Endodermal cell (in vitro differentiated cells): ENCODE results near the gene LRMDA. TPM values are rescaled to one million over a fixed set of nuclear protein-coding genes. Genes with fewer than 3 reads are reported as not detected.

Experiments used
- DNase-seq: peaks from one replicate; pipeline ENCODE4 v3.0.0-alpha.2; 2017
- H3K27ac ChIP-seq: 2 replicates; pipeline ENCODE4 v1.5.1; 2013; ENCODE audit warnings: mild to moderate bottlenecking, low read depth, low read length, moderate library complexity
- H3K27me3 ChIP-seq: 2 replicates; pipeline ENCODE4 v1.6.1; 2013; ENCODE audit warnings: mild to moderate bottlenecking, low read length, moderate library complexity; ENCODE audit not compliant: insufficient read depth, control insufficient read depth, poor library complexity, severe bottlenecking
- H3K36me3 ChIP-seq: 2 replicates; pipeline ENCODE4 v1.7.0; 2013; ENCODE audit warnings: mild to moderate bottlenecking, low read length, moderate library complexity; ENCODE audit not compliant: control insufficient read depth, insufficient read depth
- H3K4me1 ChIP-seq: one replicate; pipeline ENCODE4 v1.7.0; 2013; ENCODE audit warnings: low read length; ENCODE audit not compliant: control insufficient read depth, insufficient read depth
- H3K4me3 ChIP-seq: 2 replicates; pipeline ENCODE4 v1.5.1; 2013; ENCODE audit warnings: mild to moderate bottlenecking, low read length, moderate library complexity
- H3K9ac ChIP-seq: 2 replicates; pipeline ENCODE4 v1.6.1; 2013; ENCODE audit warnings: mild to moderate bottlenecking, low read length, moderate library complexity; ENCODE audit not compliant: poor library complexity, severe bottlenecking; ENCODE audit errors: extremely low read depth
- H3K9me3 ChIP-seq: 2 replicates; pipeline ENCODE4 v1.6.1; 2013; ENCODE audit warnings: mild to moderate bottlenecking, low read length, moderate library complexity; ENCODE audit not compliant: control insufficient read depth
- H3K27ac Mint-ChIP-seq: 2 replicates; pipeline ENCODE4 v1.8.0; 2020; ENCODE audit warnings: mixed read lengths
- H3K27me3 Mint-ChIP-seq: 2 replicates; pipeline ENCODE4 v1.8.0; 2021; ENCODE audit warnings: mild to moderate bottlenecking, mixed read lengths; ENCODE audit not compliant: insufficient read depth
- H3K36me3 Mint-ChIP-seq: 2 replicates; pipeline ENCODE4 v1.8.0; 2020; ENCODE audit warnings: low read depth, mixed read lengths
- H3K4me1 Mint-ChIP-seq: 2 replicates; pipeline ENCODE4 v1.8.0; 2020; ENCODE audit warnings: mixed read lengths
- H3K4me3 Mint-ChIP-seq: 2 replicates; pipeline ENCODE4 v1.8.0; 2020; ENCODE audit warnings: mild to moderate bottlenecking, moderate library complexity, mixed read lengths
- H3K9me3 Mint-ChIP-seq: 2 replicates; pipeline ENCODE4 v1.8.0; 2020; ENCODE audit warnings: mild to moderate bottlenecking, mixed read lengths
- WGBS, 2 experiments: methylation state at CpG; one replicate each; pipeline versions ENCODE4 v1.1.5 to v1.1.7; 2013; ENCODE audit warnings: missing lambda C conversion rate in 2 of 2, mixed read lengths in 1 of 2; ENCODE audit not compliant: insufficient coverage in 1 of 2, insufficient read length in 1 of 2; 5-methylcytosine and 5-hydroxymethylcytosine counted together
- total RNA-seq, 2 donors: library from RNA; stranded (reverse); fragmentation: NEBNext Ultra II Directional in 1 of 2; extraction: Animal tissue kit (Norgen Biotek cat#: 25700) in 1 of 2; gene quantifications; 2 replicates in 1 of 2; 3 replicates in 1 of 2; pipeline ENCODE4 v1.2.1, GENCODE V29; 2021
- TF ChIP-seq, protein P1 (sequence below): fragments of 200-600 bp; sonication (generic); conservative IDR thresholded peaks from 2 replicates; pipeline ENCODE4 v1.5.0; 2021; ENCODE audit warnings: antibody characterized with exemption, mild to moderate bottlenecking

The LRMDA gene
- total RNA-seq, 2 donors from 2014 or later = 1.7 to 5.1 TPM

DNA sequence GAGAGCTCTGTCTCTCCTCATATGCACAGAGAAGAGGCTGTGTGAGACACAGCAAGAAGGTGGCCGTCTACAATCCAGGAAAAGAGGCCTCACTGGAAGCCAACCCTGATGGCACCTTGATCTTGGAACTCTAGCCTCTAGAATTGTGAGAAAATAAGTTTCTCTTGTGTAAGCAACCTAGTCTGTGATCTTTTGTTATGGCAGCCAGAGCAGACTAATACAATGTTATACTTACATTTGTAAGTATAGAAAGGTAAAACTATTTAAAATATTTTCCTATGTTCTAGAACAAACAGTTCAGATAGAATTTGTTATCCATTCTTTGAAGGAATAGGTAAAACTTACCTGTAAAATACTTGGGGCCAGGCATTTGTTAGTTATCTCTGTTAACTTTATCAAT is 53.3 kb downstream of the LRMDA start:
- no peaks in the 10 kb centered on the region for H3K9me3 Mint-ChIP-seq
- WGBS, 2 experiments = 86% methylated on average over 1 of the region's 1 CpG
- H3K27ac Mint-ChIP-seq = no peak overlapping the region
- H3K36me3 Mint-ChIP-seq = no peaks in the 10 kb centered on the region
- peaks cover 6% of the 10 kb centered on the region for H3K27me3 Mint-ChIP-seq
- DNase-seq = no peak
- no peak overlapping the region for H3K4me3 Mint-ChIP-seq
- Histone ChIP-seq H3K9ac (no peak overlapping the region), H3K4me1 (no peaks in the 10 kb centered on the region), H3K4me3 (no peak overlapping the region), H3K27ac (no peak overlapping the region), H3K27me3 (no peaks in the 10 kb centered on the region), H3K9me3 (no peaks in the 10 kb centered on the region), H3K36me3 (no peaks in the 10 kb centered on the region)
- H3K4me1 Mint-ChIP-seq = no peaks in the 10 kb centered on the region
- TF ChIP-seq, protein P1, sequence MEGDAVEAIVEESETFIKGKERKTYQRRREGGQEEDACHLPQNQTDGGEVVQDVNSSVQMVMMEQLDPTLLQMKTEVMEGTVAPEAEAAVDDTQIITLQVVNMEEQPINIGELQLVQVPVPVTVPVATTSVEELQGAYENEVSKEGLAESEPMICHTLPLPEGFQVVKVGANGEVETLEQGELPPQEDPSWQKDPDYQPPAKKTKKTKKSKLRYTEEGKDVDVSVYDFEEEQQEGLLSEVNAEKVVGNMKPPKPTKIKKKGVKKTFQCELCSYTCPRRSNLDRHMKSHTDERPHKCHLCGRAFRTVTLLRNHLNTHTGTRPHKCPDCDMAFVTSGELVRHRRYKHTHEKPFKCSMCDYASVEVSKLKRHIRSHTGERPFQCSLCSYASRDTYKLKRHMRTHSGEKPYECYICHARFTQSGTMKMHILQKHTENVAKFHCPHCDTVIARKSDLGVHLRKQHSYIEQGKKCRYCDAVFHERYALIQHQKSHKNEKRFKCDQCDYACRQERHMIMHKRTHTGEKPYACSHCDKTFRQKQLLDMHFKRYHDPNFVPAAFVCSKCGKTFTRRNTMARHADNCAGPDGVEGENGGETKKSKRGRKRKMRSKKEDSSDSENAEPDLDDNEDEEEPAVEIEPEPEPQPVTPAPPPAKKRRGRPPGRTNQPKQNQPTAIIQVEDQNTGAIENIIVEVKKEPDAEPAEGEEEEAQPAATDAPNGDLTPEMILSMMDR = no peak

DNA sequence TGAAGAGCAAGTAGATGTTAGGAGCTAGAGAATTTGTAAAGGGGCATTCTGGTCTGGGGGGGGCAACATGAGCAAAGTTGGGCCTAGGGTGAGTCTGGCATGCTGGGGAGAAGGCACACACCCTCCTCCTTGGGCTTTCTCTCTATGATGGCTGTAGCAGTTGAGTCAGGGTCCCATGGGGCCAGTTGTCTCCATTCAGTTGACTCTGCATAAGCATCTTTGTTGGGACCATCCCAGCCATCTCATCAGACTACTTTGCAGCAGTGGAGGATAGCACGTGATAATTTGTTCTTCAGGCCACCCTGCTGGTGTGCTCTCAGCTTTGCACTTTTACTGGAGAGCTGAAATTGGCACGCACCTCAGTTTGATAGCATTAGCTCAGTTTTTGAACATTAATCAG is 55.2 kb downstream of the LRMDA start:
- no peak overlapping the region for H3K27ac ChIP-seq
- H3K36me3 Mint-ChIP-seq = no peaks in the 10 kb centered on the region
- no peaks in the 10 kb centered on the region for H3K4me1 Mint-ChIP-seq
- H3K36me3 ChIP-seq = no peaks in the 10 kb centered on the region
- DNase-seq = no peak
- H3K27ac Mint-ChIP-seq = no peak overlapping the region
- TF ChIP-seq, protein P1 = no peak
- no peaks in the 10 kb centered on the region for H3K27me3 ChIP-seq
- no peak overlapping the region for H3K9ac ChIP-seq
- H3K9me3 Mint-ChIP-seq = no peaks in the 10 kb centered on the region
- WGBS, 2 experiments = 76 to 86% methylated on average over 2 of the region's 2 CpGs
- H3K4me1 ChIP-seq = no peaks in the 10 kb centered on the region
- no peak overlapping the region for H3K4me3 Mint-ChIP-seq
- no peaks in the 10 kb centered on the region for H3K9me3 ChIP-seq
- H3K4me3 ChIP-seq = no peak overlapping the region
- H3K27me3 Mint-ChIP-seq = peaks cover 6% of the 10 kb centered on the region

DNA sequence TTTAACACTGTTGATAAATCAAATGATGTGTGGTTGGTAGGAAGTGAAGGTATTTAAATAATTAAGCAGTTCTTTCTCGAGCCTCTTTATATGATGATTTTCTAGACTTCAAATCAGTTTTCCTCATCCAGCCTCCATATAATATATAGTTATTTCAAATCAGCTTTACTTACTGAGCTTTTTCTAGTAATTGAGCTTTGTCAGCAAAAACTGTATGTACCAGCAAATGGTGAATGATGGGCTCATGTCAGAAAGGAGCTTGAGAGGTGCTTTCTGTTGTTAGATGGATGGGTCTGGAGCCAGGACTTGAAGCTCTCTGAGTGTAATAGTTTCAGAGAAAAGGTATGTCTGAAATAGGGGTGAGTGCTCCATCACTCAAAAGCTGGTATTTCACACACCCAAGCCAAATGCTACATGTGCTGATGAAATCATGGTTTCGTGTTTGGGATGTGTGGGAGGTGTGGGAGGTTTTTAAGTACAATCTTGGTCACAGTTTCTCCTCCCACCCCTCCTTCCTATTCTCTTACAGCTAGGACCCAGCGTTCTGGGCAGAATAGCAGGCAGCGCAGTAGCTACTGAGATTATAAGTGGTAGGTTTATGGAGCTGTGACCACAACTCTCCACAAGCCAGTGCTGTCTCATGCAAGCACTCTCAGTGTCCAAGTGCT is 55.8 kb downstream of the LRMDA start:
- Mint-ChIP-seq H3K27me3 (peaks cover 6% of the 10 kb centered on the region), H3K27ac (no peak overlapping the region)
- no peak overlapping the region for H3K9ac ChIP-seq

More for the DNA sequence above, 55.8 kb downstream of the LRMDA start:
- H3K4me1 ChIP-seq = no peaks in the 10 kb centered on the region
- H3K9me3 ChIP-seq = no peaks in the 10 kb centered on the region
- no peak overlapping the region for H3K4me3 Mint-ChIP-seq
- TF ChIP-seq, protein P1 = no peak
- no peaks in the 10 kb centered on the region for H3K36me3 ChIP-seq
- H3K36me3 Mint-ChIP-seq = no peaks in the 10 kb centered on the region
- H3K4me1 Mint-ChIP-seq = no peaks in the 10 kb centered on the region
- DNase-seq = no peak
- no peak overlapping the region for H3K4me3 ChIP-seq
- H3K9me3 Mint-ChIP-seq = no peaks in the 10 kb centered on the region
- no peak overlapping the region for H3K27ac ChIP-seq
- no peaks in the 10 kb centered on the region for H3K27me3 ChIP-seq
- 93% methylated on average over 2 of the region's 4 CpGs; no CpG with 5 or more reads in 1 of the 2 experiments for WGBS, 2 experiments
